A549 (cell line): ENCODE measurements around the gene HS3ST4.

Experiments used
- CEBPB ChIP-seq, 2 experiments: fragments of >200 bp in 1 of 2; sonication (Bioruptor Twin) in 1 of 2; formaldehyde crosslinking in 1 of 2; IDR thresholded peaks; 2 replicates each; pipeline ENCODE4 v1.6.1; 2012 to 2016
- ESRRA ChIP-seq: fragments of 150-350 bp; IDR thresholded peaks from 2 replicates; pipeline ENCODE4 v1.6.1; 2014; ENCODE audit warnings: mild to moderate bottlenecking, low read length, borderline replicate concordance
- JUN ChIP-seq, 2 experiments: fragments of >200 bp; sonication (Bioruptor Twin); formaldehyde crosslinking; IDR thresholded peaks; 2 replicates in 1 of 2; 3 replicates in 1 of 2; pipeline ENCODE4 v1.6.1; 2016 to 2017
- JUNB ChIP-seq: fragments of >200 bp; sonication (Bioruptor Twin); formaldehyde crosslinking; IDR thresholded peaks from 2 replicates; pipeline ENCODE4 v1.6.1; 2016
- KDM1A ChIP-seq: fragments of 200-600 bp; sonication (generic); IDR thresholded peaks from 2 replicates; pipeline ENCODE4 v1.6.1; 2016; ENCODE audit warnings: low read depth, mild to moderate bottlenecking
- PHF8 ChIP-seq: fragments of 200-600 bp; sonication (generic); IDR thresholded peaks from 2 replicates; pipeline ENCODE4 v1.6.1; 2016; ENCODE audit warnings: low read depth, mild to moderate bottlenecking, antibody characterized with exemption, moderate library complexity, borderline replicate concordance
- RFX5 ChIP-seq: fragments of 450-650 bp; IDR thresholded peaks from 2 replicates; pipeline ENCODE4 v1.7.1; 2014; ENCODE audit warnings: antibody characterized with exemption, mild to moderate bottlenecking, moderate library complexity
- RNF2 ChIP-seq: fragments of 200-600 bp; sonication (generic); IDR thresholded peaks from 2 replicates; pipeline ENCODE4 v1.6.1; 2016; ENCODE audit warnings: low read depth, mild to moderate bottlenecking, antibody characterized with exemption, moderate library complexity, borderline replicate concordance
- SMC3 ChIP-seq: fragments of >200 bp; sonication (Bioruptor Twin); formaldehyde crosslinking; IDR thresholded peaks from 3 replicates; pipeline ENCODE4 v1.6.1; 2018; ENCODE audit warnings: inconsistent platforms
- TF ChIP-seq, protein P1 (sequence below): fragments of >200 bp; sonication (Bioruptor Twin); formaldehyde crosslinking; IDR thresholded peaks from 3 replicates; pipeline ENCODE4 v1.5.1; 2016
- TF ChIP-seq, protein P2 (sequence below): IDR thresholded peaks from 2 replicates; pipeline ENCODE4 v1.6.1; 2012
- TF ChIP-seq, protein P3 (sequence below): fragments of 150-350 bp; IDR thresholded peaks from 2 replicates; pipeline ENCODE4 v1.6.1; 2014; ENCODE audit warnings: low read depth, mild to moderate bottlenecking, low read length

DNA sequence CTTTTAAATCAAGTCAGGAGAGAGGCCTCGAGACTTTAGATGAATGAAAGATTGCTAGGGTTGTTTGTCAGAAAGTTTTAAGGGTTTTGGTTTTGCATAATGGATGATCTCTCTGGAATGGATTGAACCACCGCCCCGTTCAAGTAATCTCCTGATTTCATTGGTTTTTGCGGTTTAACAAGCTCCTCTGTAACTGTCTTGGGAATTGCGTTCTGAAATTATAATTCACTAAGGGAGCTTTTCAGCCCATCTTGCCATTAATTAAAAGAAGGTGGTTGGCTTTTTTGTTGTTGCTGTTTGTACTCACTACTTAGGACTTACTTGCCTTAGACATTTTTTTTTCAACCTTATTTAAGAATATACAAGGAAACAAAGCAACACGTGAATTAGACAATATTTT is 8.8 kb downstream of the HS3ST4 start:
- TF ChIP-seq ESRRA (no peak), SMC3 (no peak), JUN (IDR thresholded peaks at IDR 0.05) (no peak), KDM1A (no peak), RFX5 (no peak), CEBPB (IDR thresholded peaks at IDR 0.05) (no peak), JUNB (no peak), PHF8 (no peak), RNF2 (no peak)
- TF ChIP-seq, protein P1, sequence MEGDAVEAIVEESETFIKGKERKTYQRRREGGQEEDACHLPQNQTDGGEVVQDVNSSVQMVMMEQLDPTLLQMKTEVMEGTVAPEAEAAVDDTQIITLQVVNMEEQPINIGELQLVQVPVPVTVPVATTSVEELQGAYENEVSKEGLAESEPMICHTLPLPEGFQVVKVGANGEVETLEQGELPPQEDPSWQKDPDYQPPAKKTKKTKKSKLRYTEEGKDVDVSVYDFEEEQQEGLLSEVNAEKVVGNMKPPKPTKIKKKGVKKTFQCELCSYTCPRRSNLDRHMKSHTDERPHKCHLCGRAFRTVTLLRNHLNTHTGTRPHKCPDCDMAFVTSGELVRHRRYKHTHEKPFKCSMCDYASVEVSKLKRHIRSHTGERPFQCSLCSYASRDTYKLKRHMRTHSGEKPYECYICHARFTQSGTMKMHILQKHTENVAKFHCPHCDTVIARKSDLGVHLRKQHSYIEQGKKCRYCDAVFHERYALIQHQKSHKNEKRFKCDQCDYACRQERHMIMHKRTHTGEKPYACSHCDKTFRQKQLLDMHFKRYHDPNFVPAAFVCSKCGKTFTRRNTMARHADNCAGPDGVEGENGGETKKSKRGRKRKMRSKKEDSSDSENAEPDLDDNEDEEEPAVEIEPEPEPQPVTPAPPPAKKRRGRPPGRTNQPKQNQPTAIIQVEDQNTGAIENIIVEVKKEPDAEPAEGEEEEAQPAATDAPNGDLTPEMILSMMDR: no peak
- TF ChIP-seq, protein P2, sequence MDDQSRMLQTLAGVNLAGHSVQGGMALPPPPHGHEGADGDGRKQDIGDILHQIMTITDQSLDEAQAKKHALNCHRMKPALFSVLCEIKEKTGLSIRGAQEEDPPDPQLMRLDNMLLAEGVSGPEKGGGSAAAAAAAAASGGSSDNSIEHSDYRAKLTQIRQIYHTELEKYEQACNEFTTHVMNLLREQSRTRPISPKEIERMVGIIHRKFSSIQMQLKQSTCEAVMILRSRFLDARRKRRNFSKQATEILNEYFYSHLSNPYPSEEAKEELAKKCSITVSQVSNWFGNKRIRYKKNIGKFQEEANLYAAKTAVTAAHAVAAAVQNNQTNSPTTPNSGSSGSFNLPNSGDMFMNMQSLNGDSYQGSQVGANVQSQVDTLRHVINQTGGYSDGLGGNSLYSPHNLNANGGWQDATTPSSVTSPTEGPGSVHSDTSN: no peak
- TF ChIP-seq, protein P3, sequence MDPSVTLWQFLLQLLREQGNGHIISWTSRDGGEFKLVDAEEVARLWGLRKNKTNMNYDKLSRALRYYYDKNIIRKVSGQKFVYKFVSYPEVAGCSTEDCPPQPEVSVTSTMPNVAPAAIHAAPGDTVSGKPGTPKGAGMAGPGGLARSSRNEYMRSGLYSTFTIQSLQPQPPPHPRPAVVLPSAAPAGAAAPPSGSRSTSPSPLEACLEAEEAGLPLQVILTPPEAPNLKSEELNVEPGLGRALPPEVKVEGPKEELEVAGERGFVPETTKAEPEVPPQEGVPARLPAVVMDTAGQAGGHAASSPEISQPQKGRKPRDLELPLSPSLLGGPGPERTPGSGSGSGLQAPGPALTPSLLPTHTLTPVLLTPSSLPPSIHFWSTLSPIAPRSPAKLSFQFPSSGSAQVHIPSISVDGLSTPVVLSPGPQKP: no peak
